GM19240 (cell line): ENCODE measurements around the gene ANTXR1.

Experiments
- DNase-seq: peaks from one replicate; pipeline ENCODE4 v3.0.0; 2011; ENCODE audit warnings: low spot score; ENCODE audit not compliant: insufficient read length

ANTXR1 gene

DNA sequence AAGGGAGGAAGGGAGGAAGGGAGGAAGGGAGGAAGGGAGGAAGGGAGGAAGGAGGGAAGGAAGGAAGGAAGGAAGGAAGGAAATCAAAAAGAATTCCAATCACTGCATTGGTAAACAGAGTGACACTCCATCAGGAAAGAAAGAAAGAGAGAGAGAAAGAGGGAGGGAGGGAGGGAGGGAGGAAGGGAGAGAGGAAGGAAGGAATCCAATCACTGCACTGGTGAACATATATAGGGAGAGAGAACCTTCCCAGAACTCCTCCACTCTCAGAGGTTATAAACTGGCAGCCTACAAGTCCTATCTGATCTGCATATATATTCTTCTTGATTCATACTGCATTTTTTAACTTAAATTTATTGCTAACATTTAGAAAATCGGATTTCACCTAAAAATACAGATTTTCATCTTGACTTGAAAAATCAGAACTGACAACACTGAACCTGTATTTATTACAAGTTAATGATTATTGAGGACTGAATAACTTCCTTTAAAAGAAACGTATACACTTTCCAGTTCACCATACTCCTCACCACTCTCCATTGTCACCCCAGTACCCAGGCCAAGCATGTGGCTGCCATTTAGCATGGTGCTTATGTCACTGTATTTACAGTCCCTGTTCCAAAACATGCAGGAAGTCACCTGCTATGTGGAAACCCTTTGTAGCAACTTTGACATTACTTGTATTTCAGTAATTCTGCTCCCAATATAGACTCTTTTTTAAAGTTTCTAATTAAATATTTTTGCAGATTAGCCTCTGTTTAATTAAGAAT is 83.5 kb downstream of the ANTXR1 start:
- no peak for DNase-seq

DNA sequence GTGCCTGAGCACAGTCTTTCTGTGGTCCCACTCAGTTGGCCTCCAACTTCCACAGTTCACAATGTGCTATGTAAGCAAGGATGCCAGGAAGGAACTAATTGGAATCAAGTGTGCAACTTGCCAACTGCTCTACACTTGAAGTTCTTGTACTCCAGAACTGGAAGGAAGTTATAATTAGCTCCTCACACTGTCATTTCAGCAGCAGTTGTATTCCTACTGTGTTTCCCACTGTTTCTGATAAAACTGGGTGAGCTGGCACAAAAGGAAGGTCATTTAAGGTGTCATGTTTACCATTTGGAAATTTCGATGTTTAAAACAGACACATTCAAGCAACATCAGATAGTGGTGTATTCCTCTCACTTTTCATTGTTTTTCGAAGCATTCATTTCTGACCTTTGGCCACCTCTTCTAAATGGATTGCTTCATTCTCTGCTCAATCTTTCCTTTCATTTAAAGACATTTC is 84.2 kb downstream of the ANTXR1 start:
- no peak for DNase-seq

DNA sequence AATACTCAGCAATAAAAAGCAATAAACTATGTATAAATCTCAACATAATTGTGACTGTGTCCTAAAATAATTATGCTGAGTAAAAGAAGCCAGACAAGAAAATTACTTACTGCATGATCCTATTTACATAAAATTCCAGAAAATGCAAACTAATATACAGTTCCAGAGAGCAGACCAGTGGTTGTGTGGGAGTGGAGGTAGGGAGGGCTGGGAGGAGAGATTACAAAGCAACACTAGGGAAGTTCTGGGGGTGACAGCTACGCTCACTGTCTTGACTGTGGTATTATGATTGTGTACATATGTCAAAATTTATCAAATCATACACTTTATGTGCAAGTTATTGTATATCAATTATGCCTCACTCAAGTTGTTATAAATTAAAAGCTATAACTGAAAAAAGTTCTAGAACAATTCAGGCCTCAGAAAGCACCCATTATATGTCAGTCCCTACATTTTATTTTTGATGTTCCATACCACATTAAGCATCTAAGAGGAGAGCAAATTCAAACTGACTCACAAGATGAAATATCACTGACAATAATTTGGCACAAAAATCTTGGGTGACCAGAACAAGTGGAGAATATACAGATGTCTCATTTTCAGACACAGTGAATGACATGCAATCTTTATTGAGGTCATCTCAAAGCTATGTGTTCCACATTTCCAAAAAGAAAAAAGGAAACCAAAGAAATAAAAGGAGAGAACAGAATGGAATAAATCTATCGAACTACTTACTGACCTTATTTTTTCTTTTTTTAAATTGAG is 85.1 kb downstream of the ANTXR1 start:
- DNase-seq: no peak

DNA sequence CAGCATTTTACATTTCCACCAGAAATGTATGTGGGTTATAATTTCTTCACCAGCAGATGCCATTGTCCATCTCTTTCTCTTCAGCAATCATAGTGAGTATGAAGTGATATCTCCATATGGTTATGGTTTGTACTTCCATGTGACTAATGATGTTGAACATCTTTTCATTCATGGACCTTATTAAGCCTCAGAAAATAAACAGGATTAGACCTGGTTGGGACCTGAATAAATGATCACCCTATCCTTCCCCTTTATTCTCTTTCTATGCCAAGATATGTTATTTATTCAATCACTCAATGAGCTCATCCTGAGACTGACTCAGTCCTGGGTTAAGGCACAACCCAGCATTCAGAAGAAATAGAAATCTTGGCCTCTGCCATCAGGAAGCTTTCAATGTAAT is 86.6 kb downstream of the ANTXR1 start:
- no peak for DNase-seq

DNA sequence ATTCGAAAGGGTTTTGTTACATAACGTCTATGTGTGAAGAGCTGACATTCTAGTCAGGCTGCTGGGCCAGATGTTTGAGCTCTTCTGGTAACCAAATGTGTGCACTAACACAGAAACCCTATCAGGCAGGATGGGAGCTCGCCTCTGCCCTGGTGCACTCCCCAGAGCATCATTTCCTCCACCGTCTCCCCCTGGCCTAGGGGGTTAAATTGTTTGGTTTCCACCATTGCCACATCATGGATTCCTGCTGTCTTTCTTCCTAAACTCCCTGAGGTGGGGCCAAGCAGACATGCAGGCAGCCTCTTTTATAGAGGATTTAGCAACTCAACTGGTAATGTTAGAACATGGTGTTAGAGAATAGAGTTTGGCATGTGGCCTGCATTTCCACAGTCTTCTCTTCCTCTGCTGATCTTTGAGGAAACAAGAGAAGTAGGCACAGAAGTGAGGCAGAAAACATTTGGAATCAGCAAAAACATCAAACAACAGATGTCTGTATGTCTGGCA is 87.3 kb downstream of the ANTXR1 start:
- DNase-seq: no peak

DNA sequence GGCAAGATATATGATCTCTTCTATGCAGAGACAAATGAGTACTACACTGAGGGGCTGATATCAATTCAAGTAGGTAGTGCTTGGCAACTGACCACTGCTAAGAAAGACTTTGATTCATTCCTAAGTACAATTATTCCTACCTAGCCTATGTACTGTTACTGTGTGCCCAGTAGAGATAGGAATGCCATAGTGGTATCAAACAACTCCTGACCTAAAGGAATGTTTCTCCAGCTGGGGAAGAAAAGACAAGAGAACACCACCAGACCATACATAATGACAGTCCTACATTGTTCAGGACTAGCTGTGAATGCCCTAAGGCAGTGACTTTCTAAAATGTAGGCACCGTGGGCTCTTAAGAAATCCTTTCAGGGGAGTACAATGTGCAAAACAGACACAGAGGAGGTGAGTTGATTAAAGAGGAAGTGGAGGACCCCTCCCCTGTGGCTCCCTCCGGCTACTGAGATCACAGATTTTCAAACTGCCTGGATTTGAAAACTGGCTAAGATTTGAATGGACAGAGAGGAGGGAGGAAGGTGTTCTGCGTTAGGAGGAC is 89.1 kb downstream of the ANTXR1 start:
- no peak for DNase-seq

DNA sequence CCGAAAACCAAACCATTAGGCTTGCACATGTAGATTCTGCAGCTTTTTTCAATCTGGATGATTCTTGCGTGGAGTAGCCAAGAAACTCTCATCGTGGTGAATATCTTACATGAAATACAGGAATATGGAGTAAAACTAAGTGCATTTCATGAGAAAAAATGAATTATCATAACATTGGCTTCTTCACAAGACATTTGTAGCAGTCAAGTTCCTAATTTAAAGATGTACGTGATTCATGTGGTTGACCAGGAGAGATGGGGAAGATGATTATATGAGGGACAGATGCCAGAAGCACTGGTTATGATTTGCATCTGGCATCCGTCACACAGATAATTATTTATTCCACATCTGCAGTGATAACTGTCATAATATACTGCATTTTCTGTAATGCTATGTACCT is 90.4 kb downstream of the ANTXR1 start:
- DNase-seq: no peak

DNA sequence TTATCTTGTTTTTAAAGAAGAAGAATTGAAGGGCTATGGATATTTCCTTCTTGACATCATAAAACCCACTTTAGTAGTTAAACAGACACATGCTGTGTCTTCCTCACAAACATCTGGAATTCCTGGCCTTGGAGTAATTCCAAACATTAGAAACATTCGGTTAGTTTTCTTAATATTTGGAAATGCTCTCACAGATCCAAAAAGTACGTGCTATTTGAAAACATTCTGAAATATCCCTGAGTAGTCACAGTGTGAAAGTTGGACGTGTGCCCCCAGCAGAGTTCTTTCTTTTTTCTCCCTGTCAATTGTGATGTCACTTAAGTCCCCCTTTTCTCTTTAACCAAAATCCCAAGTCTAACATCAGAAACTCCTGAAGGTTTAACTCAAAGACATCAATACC is 91.3 kb downstream of the ANTXR1 start:
- DNase-seq: no peak

DNA sequence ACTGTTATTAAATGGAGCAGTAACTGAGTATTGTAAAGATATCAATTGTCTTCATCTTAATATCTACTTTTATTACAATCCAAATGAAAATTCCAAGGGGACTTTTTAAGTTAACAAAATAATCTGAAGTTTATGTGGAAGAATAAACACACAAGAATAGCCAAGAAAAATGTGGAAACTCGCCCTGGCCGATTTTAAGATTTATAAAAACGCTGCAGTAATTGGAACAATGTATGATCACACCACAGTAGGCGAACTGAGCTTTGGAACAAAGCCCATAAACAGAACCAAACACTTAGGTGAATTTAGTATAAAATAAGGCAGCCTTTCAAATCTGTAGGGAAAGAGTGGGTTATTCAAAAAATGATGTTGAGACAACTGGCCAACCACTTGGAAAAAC is 96.3 kb downstream of the ANTXR1 start:
- DNase-seq: no peak

DNA sequence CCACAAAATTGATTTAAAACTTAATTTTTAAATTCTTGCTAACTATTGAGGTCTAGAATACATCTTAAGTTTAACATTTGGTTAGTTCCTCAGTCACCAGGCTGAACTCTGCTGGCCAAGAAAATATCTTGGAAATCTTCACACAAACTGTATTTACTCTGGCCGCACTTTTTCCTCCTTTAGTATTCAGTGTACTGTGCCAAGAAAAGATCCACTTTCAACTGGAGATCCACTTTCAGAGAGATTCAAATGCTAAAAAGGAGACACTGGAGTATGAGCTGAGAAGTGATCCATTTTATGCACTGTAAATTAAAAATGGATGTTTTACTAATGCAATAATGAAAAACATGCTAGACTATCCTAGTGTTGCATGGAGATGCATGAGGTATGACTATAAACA is 98.1 kb downstream of the ANTXR1 start:
- no peak for DNase-seq

DNA sequence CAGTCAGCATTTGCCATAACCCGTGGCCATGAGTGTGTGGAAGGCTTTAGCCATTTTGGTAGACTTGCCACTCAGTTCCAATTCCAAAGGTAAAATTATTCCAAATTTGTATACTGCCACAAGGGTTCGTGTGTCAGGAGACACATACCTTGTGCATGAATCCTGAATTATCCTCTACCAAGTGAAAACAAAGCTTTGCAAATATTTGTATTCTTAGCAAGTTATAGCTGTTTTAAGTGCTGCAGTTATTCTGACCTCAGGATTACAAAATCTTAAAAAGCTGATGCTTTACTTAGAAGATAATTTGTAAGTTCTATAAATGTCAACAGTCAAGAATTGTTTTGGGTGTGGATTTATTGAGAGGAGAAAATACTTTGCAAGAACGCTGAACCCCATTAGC is 100.6 kb downstream of the ANTXR1 start:
- DNase-seq: no peak

DNA sequence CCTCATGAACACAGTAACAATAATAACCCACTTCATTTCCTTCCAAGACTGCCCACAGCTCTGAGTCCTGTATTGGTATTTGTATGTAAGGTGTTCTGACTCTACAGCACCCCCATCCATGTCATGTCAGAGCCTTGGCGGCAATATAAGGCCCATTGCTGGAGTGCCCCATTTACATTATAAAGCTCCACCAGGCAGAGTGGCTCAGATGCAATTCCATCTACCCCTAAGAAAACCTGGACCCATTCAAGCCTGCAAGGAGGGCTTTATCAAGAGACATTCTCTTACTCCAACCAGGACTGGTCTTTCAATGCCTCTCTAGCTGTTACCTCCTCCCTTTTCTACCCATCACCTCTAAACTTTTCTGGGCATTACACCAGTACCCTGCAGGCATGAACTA is 101.6 kb downstream of the ANTXR1 start:
- DNase-seq: no peak

DNA sequence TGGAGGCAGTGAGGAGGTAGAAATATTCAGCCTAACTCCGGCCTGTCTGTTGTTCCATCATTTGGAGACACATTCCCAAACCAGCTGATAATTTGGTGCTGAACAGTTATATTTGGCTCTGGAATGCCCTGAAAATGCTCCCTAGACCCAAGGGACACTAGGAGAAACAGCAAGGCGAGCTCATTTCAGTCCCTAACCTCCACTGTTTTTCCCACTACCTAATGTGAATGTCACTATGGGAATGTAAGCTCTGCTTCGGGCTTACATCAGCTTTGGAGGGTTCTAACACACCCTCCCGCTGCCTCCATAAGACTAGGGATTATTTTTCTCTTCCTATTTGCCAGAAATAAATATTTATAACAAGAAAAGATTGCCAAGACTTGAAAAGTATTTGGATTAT is 103.5 kb downstream of the ANTXR1 start:
- no peak for DNase-seq

DNA sequence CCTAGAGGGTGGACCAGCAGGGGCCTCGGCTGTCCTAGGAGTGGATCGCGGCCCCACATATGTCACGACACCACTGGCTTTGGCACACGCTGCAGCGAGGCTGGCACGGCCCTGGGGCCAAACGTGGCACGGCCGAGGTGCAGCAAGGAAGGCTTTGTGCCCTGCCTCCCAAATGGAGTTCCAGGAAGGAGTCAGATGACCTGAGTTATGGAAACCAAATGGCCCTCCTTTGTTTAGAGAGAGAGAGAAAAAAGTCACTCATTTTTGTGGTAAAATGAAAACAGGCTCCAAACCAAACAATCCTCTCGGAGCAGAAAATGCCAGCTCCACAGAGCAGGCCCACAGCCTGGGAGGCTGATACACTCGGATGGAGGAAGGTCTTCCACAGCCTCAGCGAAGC is 105.6 kb downstream of the ANTXR1 start:
- no peak for DNase-seq

DNA sequence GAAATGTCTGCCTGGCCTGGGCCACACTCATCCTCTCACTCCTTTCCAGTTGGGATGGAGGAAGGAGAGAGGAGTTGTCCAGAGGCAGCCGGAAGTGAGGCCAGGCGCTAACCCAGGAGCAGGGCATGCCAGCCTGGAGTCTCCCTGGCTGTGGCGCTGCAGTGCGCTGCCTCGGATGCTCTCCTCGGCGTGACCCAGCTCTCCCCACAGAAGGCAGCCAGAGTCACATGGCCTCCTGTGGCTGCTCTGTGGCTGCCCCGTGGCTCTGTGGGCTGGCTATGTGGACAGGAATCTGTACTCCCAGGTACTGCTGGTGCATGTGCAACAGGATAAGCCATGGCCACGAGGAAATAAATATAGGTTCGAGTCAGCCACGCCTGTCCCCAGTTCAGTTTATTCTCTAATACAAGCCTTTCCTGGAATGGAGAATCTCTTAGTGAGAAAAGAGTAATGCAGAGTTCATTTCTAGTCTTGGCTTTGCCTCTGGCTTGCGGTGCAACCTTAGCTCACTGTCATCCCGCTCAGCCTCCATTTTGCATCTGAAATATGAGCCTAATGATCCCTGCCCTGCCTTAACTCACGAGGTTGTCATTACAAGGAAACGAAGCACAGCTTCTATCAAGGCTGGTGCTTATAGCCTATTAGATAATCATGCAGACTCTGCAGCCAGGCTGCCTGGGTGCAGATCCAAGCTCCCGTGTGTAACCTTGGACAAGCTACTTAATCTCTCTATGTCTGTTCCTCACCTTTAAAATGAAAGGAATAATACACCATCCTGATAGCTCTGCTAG is 106.3 kb downstream of the ANTXR1 start:
- DNase-seq: no peak

DNA sequence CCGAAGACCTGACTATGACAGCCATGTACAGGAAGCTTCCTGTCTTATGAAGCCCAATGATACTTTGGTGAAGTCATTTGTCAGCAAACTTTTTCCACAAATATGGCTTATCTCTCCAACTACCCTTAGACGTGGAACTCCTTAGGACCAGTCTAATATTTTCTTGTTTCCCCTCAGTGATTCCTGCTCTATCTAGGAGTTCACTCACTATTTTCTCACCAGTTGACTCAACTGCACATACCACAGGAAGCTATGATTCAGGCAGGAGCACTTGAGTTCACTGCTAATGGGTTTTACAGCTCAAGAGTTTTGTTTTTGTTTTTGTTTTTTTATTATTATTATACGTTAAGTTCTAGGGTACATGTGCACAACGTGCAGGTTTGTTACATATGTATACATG is 109.3 kb downstream of the ANTXR1 start:
- DNase-seq: no peak

DNA sequence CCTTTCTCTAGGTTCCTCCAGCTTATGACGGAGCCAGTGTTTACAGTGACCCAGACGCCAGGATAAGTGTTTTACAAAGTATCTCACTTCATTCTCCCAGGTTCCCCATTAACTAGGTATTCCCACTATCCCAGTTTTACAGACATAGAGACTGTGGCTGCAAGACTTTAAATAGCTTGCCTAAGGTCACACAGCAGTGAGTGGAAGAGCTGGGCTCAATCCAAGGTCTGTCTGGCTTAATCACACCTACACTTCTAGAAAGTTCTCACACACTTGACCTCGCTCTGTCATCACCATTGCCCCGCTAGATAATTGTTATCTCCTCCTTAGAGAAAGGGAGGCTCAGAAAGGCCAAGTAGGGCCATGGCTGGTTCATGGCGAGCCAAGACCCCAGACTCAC is 110.2 kb downstream of the ANTXR1 start:
- no peak for DNase-seq

DNA sequence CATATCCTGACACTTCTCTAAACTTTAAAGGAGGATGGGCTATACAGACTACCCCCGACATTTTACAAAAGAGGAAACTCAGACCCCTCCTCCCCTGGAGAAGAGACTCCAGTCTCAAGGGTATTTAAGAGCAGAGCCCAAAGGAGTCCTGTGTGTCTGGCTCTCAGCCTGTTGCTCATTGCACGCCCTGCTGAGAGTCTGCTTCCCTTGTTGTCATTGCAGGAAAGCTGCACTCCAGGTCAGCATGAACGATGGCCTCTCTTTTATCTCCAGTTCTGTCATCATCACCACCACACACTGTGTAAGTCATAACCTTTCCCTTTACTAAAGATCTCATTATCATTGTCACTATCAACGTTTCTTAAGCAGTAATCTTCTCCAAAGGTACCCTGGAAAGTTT is 111.4 kb downstream of the ANTXR1 start:
- DNase-seq: no peak

DNA sequence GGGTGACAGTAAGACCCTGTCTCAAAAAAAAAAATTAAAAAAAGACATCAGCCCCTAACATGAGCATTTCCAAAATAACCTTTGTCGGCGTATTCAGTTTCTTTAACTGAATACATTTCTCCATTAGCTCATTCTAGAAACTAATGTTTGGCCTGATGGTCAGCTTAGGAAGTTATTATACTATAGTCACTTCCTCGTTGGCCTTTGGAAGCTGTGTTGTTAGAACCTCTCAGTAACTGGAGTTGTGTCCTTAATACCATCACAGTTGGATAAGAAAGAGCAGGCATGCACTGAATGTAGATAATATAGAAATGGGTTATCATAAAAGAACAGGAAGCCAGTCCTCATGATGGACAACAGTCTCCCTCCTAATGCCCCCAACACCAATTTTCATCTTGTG is 112.8 kb downstream of the ANTXR1 start:
- DNase-seq: no peak

DNA sequence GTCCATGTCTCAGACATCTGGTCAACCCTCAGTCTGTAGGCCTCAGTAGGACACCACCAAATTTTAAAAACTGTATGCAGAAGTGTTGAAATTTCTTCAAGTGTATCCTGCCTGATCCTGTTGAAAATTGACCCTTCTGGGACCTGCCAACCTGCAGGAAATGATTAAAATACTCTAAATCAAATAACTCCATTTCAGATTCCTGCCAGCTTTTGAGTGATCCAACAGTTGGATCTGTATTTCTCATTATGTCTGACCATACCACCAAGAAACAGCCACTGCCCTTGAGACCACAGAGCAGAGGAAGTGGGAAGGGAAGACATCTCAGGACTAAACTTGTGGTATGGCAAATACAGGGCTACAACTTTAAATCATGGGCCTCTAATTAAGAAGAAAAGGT is 113.4 kb downstream of the ANTXR1 start:
- DNase-seq: no peak

DNA sequence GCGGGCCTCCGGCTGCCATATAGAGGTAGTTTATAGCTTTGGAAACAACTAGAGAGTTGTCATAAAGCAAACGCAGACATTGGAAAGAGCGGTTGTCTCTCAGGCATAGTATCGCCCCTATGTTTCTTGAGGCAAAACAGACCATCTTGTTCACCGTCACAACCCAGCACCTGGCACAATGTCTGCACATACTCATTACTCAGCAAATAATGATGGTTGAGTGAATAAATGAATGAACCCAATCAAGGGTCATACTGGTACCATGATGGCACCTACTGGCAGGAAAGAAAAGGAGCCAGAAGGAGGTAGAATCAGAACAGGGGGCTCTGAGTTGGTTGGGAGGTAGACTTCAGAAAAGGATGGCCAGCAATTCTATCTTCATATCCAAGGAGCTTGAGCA is 118.5 kb downstream of the ANTXR1 start:
- DNase-seq: no peak
